HS-5 (cell line): ENCODE results near the gene UNC93B1.

ENCODE experiments used
- DNase-seq: peaks from one replicate; pipeline ENCODE4 v3.0.0-alpha.2; 2012; ENCODE audit warnings: low read depth

Gene UNC93B1

GRCh38 chr11:68003846-68004550 lies at the start of gene UNC93B1:
UNC93B1 (minus strand) TSS chr11:68004097; CDS start chr11:68004043, 54 bp downstream.
- DNase-seq, result no peak

- no peak for DNase-seq
Observed at GRCh38 chr11:68053117-68053516, 49.2 kb upstream of the UNC93B1 start.

GRCh38 chr11:68052137-68052873 lies 48.4 kb upstream of the UNC93B1 start:
- DNase-seq, result no peak

GRCh38 chr11:68051191-68052136 lies 47.6 kb upstream of the UNC93B1 start:
- DNase-seq, result no peak

- DNase-seq, result no peak
Observed at GRCh38 chr11:68050371-68050841, 46.5 kb upstream of the UNC93B1 start.

GRCh38 chr11:68049509-68050370 lies 45.8 kb upstream of the UNC93B1 start:
- DNase-seq, result no peak

- DNase-seq, result no peak
Observed at GRCh38 chr11:68048681-68049508, 45.0 kb upstream of the UNC93B1 start.

- no peak for DNase-seq
Observed at GRCh38 chr11:68047437-68048290, 43.8 kb upstream of the UNC93B1 start.

- DNase-seq, result no peak
Observed at GRCh38 chr11:68044898-68045351, 41.0 kb upstream of the UNC93B1 start.

- DNase-seq, result no peak
Observed at GRCh38 chr11:68044145-68044813, 40.4 kb upstream of the UNC93B1 start.

- no peak for DNase-seq
Observed at GRCh38 chr11:68043349-68044144, 39.6 kb upstream of the UNC93B1 start.

- no peak for DNase-seq
Observed at GRCh38 chr11:68043029-68043348, 39.1 kb upstream of the UNC93B1 start.

GRCh38 chr11:68042219-68043028 lies 38.5 kb upstream of the UNC93B1 start:
- no peak for DNase-seq

- no peak for DNase-seq
Observed at GRCh38 chr11:68041617-68042218, 37.8 kb upstream of the UNC93B1 start.

GRCh38 chr11:68040957-68041591 lies 37.2 kb upstream of the UNC93B1 start:
- no peak for DNase-seq
